ENCODE data around the gene CAPN9.
"Not testable (repeated sequence)": the region's sequence is repeated elsewhere in the genome, so short reads cannot be mapped to it uniquely, and the experiment has no call there.

Gene CAPN9

GRCh38 chr1:230826166-230826875 lies 79.1 kb downstream of the CAPN9 start:
- DNase-seq, result no peak

- DNase-seq, result no peak
These were observed 80.0 kb downstream of the CAPN9 start for GRCh38 chr1:230827081-230827681.

GRCh38 chr1:230827801-230828200 lies 80.6 kb downstream of the CAPN9 start:
- DNase-seq, result no peak

GRCh38 chr1:230828421-230828820 lies 81.2 kb downstream of the CAPN9 start:
- DNase-seq, result no peak

GRCh38 chr1:230831771-230832170 lies 84.6 kb downstream of the CAPN9 start:
- no peak for DNase-seq

- no peak for DNase-seq
These were observed 85.3 kb downstream of the CAPN9 start for GRCh38 chr1:230832476-230832875.

- DNase-seq, result no peak
These were observed 86.3 kb downstream of the CAPN9 start for GRCh38 chr1:230833511-230833910.

GRCh38 chr1:230834292-230834691 lies 87.1 kb downstream of the CAPN9 start:
- DNase-seq, result no peak

- no peak for DNase-seq
These were observed 89.2 kb downstream of the CAPN9 start for GRCh38 chr1:230836347-230836746.

- no peak for DNase-seq
These were observed 89.6 kb downstream of the CAPN9 start for GRCh38 chr1:230836793-230837192.

GRCh38 chr1:230839173-230839572 lies 92.0 kb downstream of the CAPN9 start:
- DNase-seq, result no peak

- no peak for DNase-seq
These were observed 95.6 kb downstream of the CAPN9 start for GRCh38 chr1:230842801-230843200.

GRCh38 chr1:230843503-230844309 lies 96.5 kb downstream of the CAPN9 start:
- DNase-seq, result no peak

GRCh38 chr1:230844561-230844960 lies 97.4 kb downstream of the CAPN9 start:
- DNase-seq, result no peak

GRCh38 chr1:230845184-230845583 lies 98.0 kb downstream of the CAPN9 start:
- not testable (repeated sequence) for DNase-seq

GRCh38 chr1:230848235-230848634 lies 101.0 kb downstream of the CAPN9 start:
- no peak for DNase-seq

- DNase-seq, result no peak
These were observed 102.5 kb downstream of the CAPN9 start for GRCh38 chr1:230849451-230850224.

- DNase-seq, result no peak
These were observed 103.4 kb downstream of the CAPN9 start for GRCh38 chr1:230850547-230850946.

GRCh38 chr1:230851291-230851691 lies 104.1 kb downstream of the CAPN9 start:
- no peak for DNase-seq

All from SW 1271 (cell line).